Spleen (tissue), 11 donors: ENCODE data around the gene ABI3. TPM values are rescaled to one million over a fixed set of nuclear protein-coding genes. Genes with fewer than 3 reads are reported as not detected.

Experiments
- DNase-seq: peaks from one replicate; pipeline ENCODE4 v3.0.0-alpha.2; 2020
- H3K27ac ChIP-seq, 8 donors: fragments of 200-600 bp; sonication (generic) in 7 of 8; 1 replicate in 4 of 8; 2 replicates in 4 of 8; pipeline versions ENCODE4 v1.5.0 to v1.8.0; 2016 to 2021; ENCODE audit warnings: inconsistent platforms in 4 of 8, mild to moderate bottlenecking in 4 of 8, moderate library complexity in 1 of 8
- H3K27me3 ChIP-seq, 7 donors: fragments of 200-600 bp; sonication (generic) in 6 of 7; replicated peaks in 1 of 7; 1 replicate in 4 of 7; 2 replicates in 3 of 7; pipeline versions ENCODE4 v1.5.0 to v1.8.0; 2016 to 2021; ENCODE audit warnings: inconsistent platforms in 3 of 7, mild to moderate bottlenecking in 1 of 7
- H3K36me3 ChIP-seq, 6 donors: fragments of 200-600 bp; sonication (generic) in 5 of 6; 1 replicate in 4 of 6; 2 replicates in 2 of 6; pipeline versions ENCODE4 v1.5.0 to v1.8.0; 2016 to 2021; ENCODE audit warnings: inconsistent platforms in 2 of 6
- H3K4me1 ChIP-seq, 6 donors: fragments of 200-600 bp; sonication (generic) in 5 of 6; 1 replicate in 3 of 6; 2 replicates in 3 of 6; pipeline versions ENCODE4 v1.5.0 to v1.8.0; 2016 to 2021; ENCODE audit warnings: inconsistent platforms in 3 of 6
- H3K4me3 ChIP-seq, 8 donors: fragments of 200-600 bp; sonication (generic) in 7 of 8; 1 replicate in 4 of 8; 2 replicates in 4 of 8; pipeline versions ENCODE4 v1.5.0 to v1.8.0; 2016 to 2021; ENCODE audit warnings: inconsistent platforms in 4 of 8, mild to moderate bottlenecking in 4 of 8, moderate library complexity in 2 of 8
- H3K9me3 ChIP-seq, 8 donors: fragments of 200-600 bp; sonication (generic) in 7 of 8; 1 replicate in 4 of 8; 2 replicates in 4 of 8; pipeline versions ENCODE4 v1.5.0 to v1.8.0; 2016 to 2021; ENCODE audit warnings: inconsistent platforms in 4 of 8
- CTCF ChIP-seq, 11 experiments: fragments of 200-600 bp in 7 of 11; fragments of 450-650 bp in 4 of 11; sonication (generic) in 4 of 11; IDR thresholded peaks in 8 of 11; conservative IDR thresholded peaks in 3 of 11; 1 replicate in 7 of 11; 2 replicates in 4 of 11; pipeline versions ENCODE4 v1.4.0 to v1.8.0; 2016 to 2021; ENCODE audit warnings: antibody characterized with exemption in 11 of 11, inconsistent platforms in 4 of 11, mild to moderate bottlenecking in 1 of 11
- POLR2A ChIP-seq, 3 donors: fragments of 450-650 bp; IDR thresholded peaks; one replicate each; pipeline ENCODE4 v1.5.1; 2017; ENCODE audit warnings: antibody characterized with exemption in 3 of 3, mild to moderate bottlenecking in 1 of 3
- POLR2AphosphoS5 ChIP-seq, 3 donors: sonication (generic); formaldehyde crosslinking; IDR thresholded peaks; one replicate each; pipeline ENCODE4 v1.5.1; 2017; ENCODE audit warnings: antibody characterized with exemption in 3 of 3
- WGBS, 5 donors: extraction: QIAGEN DNeasy Blood & Tissue Kit in 3 of 5; methylation state at CpG; one replicate each; pipeline versions ENCODE4 v1.1.5 to v1.1.7; 2013 to 2018; 5-methylcytosine and 5-hydroxymethylcytosine counted together
- intact Hi-C: fragments of 100-400 bp; cut with DNase I; formaldehyde crosslinking; loops from one replicate; pipeline ENCODE4 v1.15.0; 2023; ENCODE audit warnings: low total_unique reads
- polyA plus RNA-seq, 3 donors: library from polyadenylated mRNA; stranded (reverse); fragments of 200-250 nt; gene quantifications; one replicate each; pipeline ENCODE4 v1.2.1, GENCODE V29; 2013
- total RNA-seq, 7 donors: library from RNA; depleted of rRNA in 3 of 7; stranded (reverse); fragments of >200 nt in 3 of 7; fragmentation: NEBNext Ultra II Directional in 4 of 7; extraction: Animal tissue kit (Norgen Biotek cat#: 25700) in 4 of 7; gene quantifications; one replicate each; pipeline versions ENCODE4 v1.1.0 to v1.2.1, GENCODE V29; 2016 to 2021
- donor health status: healthy with polysubstance abuse.
- donor health status: DM: no; HTN: no; CAD: no; lungs with moderate emphysema.
- donor health status: DM: no; HTN: no; CAD: no.
- donor health status: Bipolar disorder and iron deficiency.
- donor health status: healthy.
- donor health status: DM: no; HTN: no; CAD: no.
- donor health status: DM: yes; HTN: yes; CAD: no.

The ABI3 gene
- total and polyA plus RNA-seq, 10 donors, result 51.3 to 121 (median 82.3) TPM

- Histone ChIP-seq H3K27ac (no peak overlapping the region), H3K4me1 (peaks cover 0 to 33% (median 0%) of the 10 kb centered on the region in 6 donors), H3K9me3 (no peaks in the 10 kb centered on the region), H3K36me3 (no peaks in the 10 kb centered on the region), H3K4me3 (no peak overlapping the region), H3K27me3 (peaks cover 0 to 33% (median 0%) of the 10 kb centered on the region in 7 donors)
- TF ChIP-seq CTCF (IDR thresholded peaks at IDR 0.05 in 8 of 11, conservative IDR thresholded peaks at IDR 0.05 in 3 of 11), result no peak
- TF ChIP-seq POLR2A (IDR thresholded peaks at IDR 0.05), result no peak
- TF ChIP-seq POLR2AphosphoS5 (IDR thresholded peaks at IDR 0.05), result no peak
- DNase-seq, result no peak
- intact Hi-C loops, result no loop called here
- WGBS, 5 donors, result 83 to 94% (median 89%) methylated on average over 12 of the region's 12 CpGs
Observed at GRCh38 chr17:49249890-49250522, 39.5 kb downstream of the ABI3 start.

- Histone ChIP-seq H3K4me3 (peak overlapping the region in 1 of 8 donors; percentile 39), H3K27me3 (peaks cover 0 to 19% (median 0%) of the 10 kb centered on the region in 7 donors), H3K27ac (peak overlapping the region in 6 of 8 donors; percentile 51 to 88 (median 70)), H3K4me1 (peaks cover 0 to 35% (median 0%) of the 10 kb centered on the region in 6 donors), H3K36me3 (no peaks in the 10 kb centered on the region), H3K9me3 (no peaks in the 10 kb centered on the region)
- peak in 2 of 3 donors; percentile 29 to 75 for TF ChIP-seq POLR2AphosphoS5 (IDR thresholded peaks at IDR 0.05)
- TF ChIP-seq CTCF (IDR thresholded peaks at IDR 0.05 in 8 of 11, conservative IDR thresholded peaks at IDR 0.05 in 3 of 11), result peak in 2 of 11 experiments; percentile 4 to 32
- TF ChIP-seq POLR2A (IDR thresholded peaks at IDR 0.05), result no peak
- intact Hi-C loops, result no loop called here
- WGBS, 5 donors, result 45 to 75% (median 52%) methylated on average over 4 to 6 of the region's 6 CpGs
- DNase-seq, result peak; percentile 83
Observed at GRCh38 chr17:49252148-49252695, 41.7 kb downstream of the ABI3 start.

- Histone ChIP-seq H3K9me3 (no peaks in the 10 kb centered on the region), H3K27me3 (peaks cover 0 to 12% (median 0%) of the 10 kb centered on the region in 7 donors), H3K36me3 (no peaks in the 10 kb centered on the region), H3K4me1 (peaks cover 0 to 36% (median 0%) of the 10 kb centered on the region in 6 donors), H3K4me3 (no peak overlapping the region), H3K27ac (peak overlapping the region in 1 of 8 donors; percentile 88)
- no peak for DNase-seq
- no peak for TF ChIP-seq POLR2A (IDR thresholded peaks at IDR 0.05)
- TF ChIP-seq POLR2AphosphoS5 (IDR thresholded peaks at IDR 0.05), result no peak
- no peak for TF ChIP-seq CTCF (IDR thresholded peaks at IDR 0.05 in 8 of 11, conservative IDR thresholded peaks at IDR 0.05 in 3 of 11)
- 69 to 84% (median 74%) methylated on average over 4 of the region's 4 CpGs for WGBS, 5 donors
- intact Hi-C loops, result no loop called here
Observed at GRCh38 chr17:49254066-49254465, 43.6 kb downstream of the ABI3 start.

- no peak for DNase-seq
- H3K4me3 ChIP-seq, result no peak overlapping the region
- no peaks in the 10 kb centered on the region for H3K9me3 ChIP-seq
- intact Hi-C loops, result no loop called here
- H3K27me3 ChIP-seq, result peaks cover 0 to 7% (median 0%) of the 10 kb centered on the region in 7 donors
- TF ChIP-seq CTCF (IDR thresholded peaks at IDR 0.05 in 8 of 11, conservative IDR thresholded peaks at IDR 0.05 in 3 of 11) (no peak), POLR2A (IDR thresholded peaks at IDR 0.05) (no peak), POLR2AphosphoS5 (IDR thresholded peaks at IDR 0.05) (no peak)
- 54 to 70% (median 67%) methylated on average over 5 of the region's 5 CpGs for WGBS, 5 donors
- H3K27ac ChIP-seq, result peak overlapping the region in 1 of 8 donors; percentile 28
- no peaks in the 10 kb centered on the region for H3K36me3 ChIP-seq
- peaks cover 0 to 46% (median 5%) of the 10 kb centered on the region in 6 donors for H3K4me1 ChIP-seq
Observed at GRCh38 chr17:49255125-49255524, 44.6 kb downstream of the ABI3 start.
